Neural progenitor cell (in vitro differentiated cells): ENCODE data around the gene SOHLH2. TPM values are rescaled to one million over a fixed set of nuclear protein-coding genes. Genes with fewer than 3 reads are reported as not detected.

Source experiments
- DNase-seq: peaks from one replicate; pipeline ENCODE4 v3.0.0-alpha.2; 2016; ENCODE audit warnings: low spot score
- H2AFZ ChIP-seq: fragments of 200-600 bp; sonication (generic); replicated peaks from 2 replicates; pipeline ENCODE4 v1.6.1; 2016; ENCODE audit warnings: antibody characterized with exemption
- H3F3A ChIP-seq: fragments of 200-600 bp; sonication (generic); 2 replicates; pipeline ENCODE4 v1.6.1; 2016; ENCODE audit warnings: antibody characterized with exemption, low read depth
- H3K27ac ChIP-seq: fragments of 200-600 bp; sonication (generic); 2 replicates; pipeline ENCODE4 v1.5.1; 2016; ENCODE audit warnings: mild to moderate bottlenecking
- H3K27me3 ChIP-seq: fragments of 200-600 bp; sonication (generic); 2 replicates; pipeline ENCODE4 v1.6.1; 2016; ENCODE audit warnings: mild to moderate bottlenecking, moderate library complexity
- H3K36me3 ChIP-seq: fragments of 200-600 bp; sonication (generic); 2 replicates; pipeline ENCODE4 v1.5.1; 2016
- H3K4me1 ChIP-seq: fragments of 200-600 bp; sonication (generic); 2 replicates; pipeline ENCODE4 v1.6.1; 2016; ENCODE audit warnings: mixed run types
- H3K4me2 ChIP-seq: fragments of 200-600 bp; sonication (generic); 2 replicates; pipeline ENCODE4 v1.6.1; 2016
- H3K4me3 ChIP-seq: fragments of 200-600 bp; sonication (generic); 2 replicates; pipeline ENCODE4 v1.5.1; 2016
- H3K79me2 ChIP-seq: fragments of 200-600 bp; sonication (generic); 2 replicates; pipeline ENCODE4 v1.6.1; 2016; ENCODE audit warnings: low read depth
- H3K9ac ChIP-seq: fragments of 200-600 bp; sonication (generic); 2 replicates; pipeline ENCODE4 v1.6.1; 2016
- H3K9me3 ChIP-seq: fragments of 200-600 bp; sonication (generic); 2 replicates; pipeline ENCODE4 v1.5.1; 2016; ENCODE audit warnings: low read depth
- H4K20me1 ChIP-seq: fragments of 200-600 bp; sonication (generic); 2 replicates; pipeline ENCODE4 v1.6.1; 2016; ENCODE audit warnings: low read depth
- H3K27ac Mint-ChIP-seq: 3 replicates; pipeline ENCODE4 v1.8.0; 2021; ENCODE audit warnings: mixed read lengths
- H3K27me3 Mint-ChIP-seq: 2 replicates; pipeline ENCODE4 v1.8.0; 2022; ENCODE audit warnings: low read depth, mild to moderate bottlenecking, inconsistent platforms, moderate library complexity, mixed read lengths; ENCODE audit not compliant: insufficient read depth
- H3K36me3 Mint-ChIP-seq: 3 replicates; pipeline ENCODE4 v1.8.0; 2021; ENCODE audit warnings: mixed read lengths
- H3K4me1 Mint-ChIP-seq: 3 replicates; pipeline ENCODE4 v1.8.0; 2021; ENCODE audit warnings: mixed read lengths
- H3K4me3 Mint-ChIP-seq: 3 replicates; pipeline ENCODE4 v1.8.0; 2021; ENCODE audit warnings: mild to moderate bottlenecking, moderate library complexity, mixed read lengths
- H3K9me3 Mint-ChIP-seq: 3 replicates; pipeline ENCODE4 v1.8.0; 2020; ENCODE audit warnings: mixed read lengths
- CTCF ChIP-seq: fragments of 200-600 bp; sonication (generic); IDR thresholded peaks from 2 replicates; pipeline ENCODE4 v1.5.1; 2017; ENCODE audit warnings: antibody characterized with exemption, mild to moderate bottlenecking
- EZH2 ChIP-seq: fragments of 200-600 bp; sonication (generic); IDR thresholded peaks from 2 replicates; pipeline ENCODE4 v1.6.1; 2017; ENCODE audit warnings: antibody characterized with exemption, mild to moderate bottlenecking, moderate library complexity
- EZH2phosphoT487 ChIP-seq: fragments of 200-600 bp; sonication (generic); IDR thresholded peaks from 2 replicates; pipeline ENCODE4 v1.6.1; 2017; ENCODE audit warnings: antibody characterized with exemption
- total RNA-seq: library from RNA; depleted of rRNA; stranded (reverse); fragments of >200 nt; gene quantifications from 2 replicates; pipeline ENCODE4 v1.2.3, GENCODE V29; 2015; ENCODE audit warnings: low replicate concordance

The SOHLH2 gene
- total RNA-seq, 1 donor from 2014 or later = 1.4 TPM

DNA sequence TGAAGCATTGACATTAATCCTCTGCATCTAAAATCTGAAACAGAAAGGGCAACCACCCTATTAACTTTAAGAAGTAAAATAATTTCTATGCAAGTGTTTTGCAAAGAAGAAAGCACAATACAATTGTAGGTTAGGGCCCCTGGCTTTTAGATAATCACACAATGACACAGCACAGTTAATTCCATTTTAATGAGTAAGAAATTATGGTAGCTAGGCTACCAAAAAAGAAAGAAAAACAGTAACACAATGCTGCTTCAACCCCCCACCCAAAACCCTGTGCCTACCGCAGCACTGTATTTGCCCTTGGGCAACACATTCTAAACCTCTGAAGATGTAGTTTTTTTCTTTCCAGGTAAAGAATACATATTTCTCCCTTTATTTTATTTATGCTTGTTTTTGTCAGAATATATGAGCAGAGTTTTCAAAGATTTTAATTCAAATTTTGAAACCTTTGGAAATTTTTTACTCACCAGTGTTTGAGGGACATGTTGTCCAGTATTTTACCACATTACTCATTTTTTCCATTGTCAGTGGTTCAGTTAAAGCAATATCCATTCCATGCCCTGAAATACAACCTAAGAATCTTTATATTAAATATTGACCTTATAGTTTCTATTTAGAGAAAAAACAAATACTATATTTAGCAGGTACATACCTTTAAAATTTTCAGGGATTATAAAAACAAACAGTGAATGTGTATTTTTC is 21.1 kb downstream of the SOHLH2 start:
- DNase-seq = no peak
- H3K36me3 Mint-ChIP-seq = no peaks in the 10 kb centered on the region
- H4K20me1 ChIP-seq = no peaks in the 10 kb centered on the region
- no peak overlapping the region for H3K27ac ChIP-seq
- H3K4me3 Mint-ChIP-seq = no peak overlapping the region
- no peaks in the 10 kb centered on the region for H3F3A ChIP-seq
- no peaks in the 10 kb centered on the region for H3K9me3 ChIP-seq
- peaks cover 11% of the 10 kb centered on the region for H3K4me1 ChIP-seq
- TF ChIP-seq CTCF (no peak), EZH2phosphoT487 (no peak), EZH2 (no peak)
- peaks cover 2% of the 10 kb centered on the region for H3K9me3 Mint-ChIP-seq
- H3K4me1 Mint-ChIP-seq = peaks cover 7% of the 10 kb centered on the region
- no peaks in the 10 kb centered on the region for H3K27me3 ChIP-seq
- H3K4me2 ChIP-seq = no peak overlapping the region
- no peaks in the 10 kb centered on the region for H3K79me2 ChIP-seq
- no peak overlapping the region for H3K4me3 ChIP-seq
- H2AFZ ChIP-seq = no peak overlapping the region
- no peak overlapping the region for H3K27ac Mint-ChIP-seq
- H3K27me3 Mint-ChIP-seq = no peaks in the 10 kb centered on the region
- H3K9ac ChIP-seq = no peak overlapping the region
- H3K36me3 ChIP-seq = no peaks in the 10 kb centered on the region

DNA sequence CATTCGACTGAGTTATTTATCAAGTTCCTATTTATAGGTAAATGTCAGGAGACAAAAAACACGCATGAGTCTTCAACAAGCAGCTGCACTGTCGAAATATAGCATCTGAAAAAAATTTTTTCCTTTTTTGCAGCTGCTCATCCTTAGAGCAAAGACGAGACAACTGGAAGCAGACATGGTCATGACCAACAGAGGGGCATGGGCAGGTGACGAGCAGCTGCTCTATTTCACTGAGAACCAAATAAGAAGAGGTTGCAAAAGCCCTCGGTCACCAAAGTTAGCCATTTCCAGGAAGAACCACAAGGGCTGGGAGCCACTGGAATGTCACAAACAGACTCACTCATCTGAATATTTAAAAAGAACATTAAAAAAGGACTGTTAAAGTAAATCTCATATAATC is 22.2 kb downstream of the SOHLH2 start:
- peaks cover 11% of the 10 kb centered on the region for H3K4me1 ChIP-seq
- Mint-ChIP-seq H3K36me3 (no peaks in the 10 kb centered on the region), H3K4me1 (peaks cover 7% of the 10 kb centered on the region), H3K27ac (no peak overlapping the region), H3K4me3 (no peak overlapping the region), H3K9me3 (peaks cover 3% of the 10 kb centered on the region), H3K27me3 (no peaks in the 10 kb centered on the region)
- no peaks in the 10 kb centered on the region for H3K79me2 ChIP-seq
- H3K4me3 ChIP-seq = no peak overlapping the region
- H3K36me3 ChIP-seq = no peaks in the 10 kb centered on the region
- no peak overlapping the region for H3K4me2 ChIP-seq
- H3K27me3 ChIP-seq = no peaks in the 10 kb centered on the region
- no peaks in the 10 kb centered on the region for H3F3A ChIP-seq
- DNase-seq = no peak
- TF ChIP-seq EZH2 (no peak), CTCF (no peak), EZH2phosphoT487 (no peak)
- no peak overlapping the region for H3K27ac ChIP-seq
- H2AFZ ChIP-seq = no peak overlapping the region
- H3K9ac ChIP-seq = no peak overlapping the region
- H4K20me1 ChIP-seq = no peaks in the 10 kb centered on the region
- no peaks in the 10 kb centered on the region for H3K9me3 ChIP-seq

DNA sequence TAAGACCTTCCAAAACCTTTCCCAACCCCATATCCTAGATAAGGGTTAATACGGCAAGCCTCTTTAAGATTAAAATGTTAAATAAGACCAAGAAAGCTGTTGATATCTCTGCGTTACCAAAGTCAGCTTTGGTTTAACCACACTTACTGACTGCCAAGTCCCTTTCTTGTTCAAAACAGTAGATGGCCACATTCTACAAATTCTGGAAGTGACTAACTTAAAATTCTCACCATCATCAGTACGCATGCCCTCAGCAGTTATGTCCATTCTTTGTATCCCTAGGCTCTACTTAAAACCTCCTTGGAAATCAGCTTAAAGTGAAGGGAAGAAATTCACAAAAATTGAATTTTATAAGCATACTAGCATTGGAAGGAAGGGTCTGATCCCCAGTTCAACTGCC is 23.6 kb downstream of the SOHLH2 start:
- TF ChIP-seq EZH2phosphoT487 (no peak), CTCF (no peak), EZH2 (no peak)

More for the DNA sequence above, 23.6 kb downstream of the SOHLH2 start:
- H2AFZ ChIP-seq = no peak overlapping the region
- H3K4me2 ChIP-seq = no peak overlapping the region
- no peaks in the 10 kb centered on the region for H3F3A ChIP-seq
- no peak overlapping the region for H3K9ac ChIP-seq
- H3K9me3 Mint-ChIP-seq = peaks cover 3% of the 10 kb centered on the region
- H3K27ac Mint-ChIP-seq = no peak overlapping the region
- no peak overlapping the region for H3K4me3 Mint-ChIP-seq
- peaks cover 16% of the 10 kb centered on the region for H3K4me1 ChIP-seq
- peaks cover 7% of the 10 kb centered on the region for H3K4me1 Mint-ChIP-seq
- H3K27me3 ChIP-seq = no peaks in the 10 kb centered on the region
- H3K4me3 ChIP-seq = no peak overlapping the region
- no peaks in the 10 kb centered on the region for H3K36me3 ChIP-seq
- H3K9me3 ChIP-seq = no peaks in the 10 kb centered on the region
- H3K27me3 Mint-ChIP-seq = no peaks in the 10 kb centered on the region
- no peaks in the 10 kb centered on the region for H3K79me2 ChIP-seq
- H4K20me1 ChIP-seq = no peaks in the 10 kb centered on the region
- no peaks in the 10 kb centered on the region for H3K36me3 Mint-ChIP-seq
- no peak overlapping the region for H3K27ac ChIP-seq
- DNase-seq = no peak
